Activated CD8-positive, alpha-beta memory T cell treated with anti-CD3 and anti-CD28 coated beads, Interleukin-2, amount 50 U/mL, for 24 hours (primary cell): ENCODE data around the gene TTC7B.
A peak's percentile ranks its signal among the peaks of the same experiment; 100 is the strongest.
"Not testable (repeated sequence)": the region's sequence is repeated elsewhere in the genome, so short reads cannot be mapped to it uniquely, and the experiment has no call there.

Experiments
- DNase-seq: peaks from one replicate; pipeline ENCODE4 v3.0.0-alpha.2; 2020; ENCODE audit errors: extremely low read depth

The TTC7B gene

DNA sequence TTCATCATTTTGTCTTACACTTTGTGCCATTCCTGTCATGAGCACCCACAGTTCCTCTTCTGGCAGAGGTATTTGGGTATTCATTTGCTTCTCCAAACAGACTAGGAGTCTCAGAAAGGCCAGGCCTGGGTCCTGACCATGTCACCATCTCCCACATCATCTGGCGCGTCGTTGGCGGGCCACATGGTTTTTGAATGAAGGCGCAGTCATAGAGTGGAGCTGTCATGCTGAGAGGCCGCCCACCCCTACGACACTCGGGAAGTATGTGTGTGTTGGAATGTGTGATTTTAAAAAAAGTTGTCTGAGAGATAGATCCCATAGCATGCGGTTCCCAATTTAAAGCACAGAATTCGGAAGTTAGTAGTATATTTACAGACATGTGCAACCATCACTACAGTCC lies 15.6 kb upstream of the TTC7B start:
- DNase-seq, result no peak

DNA sequence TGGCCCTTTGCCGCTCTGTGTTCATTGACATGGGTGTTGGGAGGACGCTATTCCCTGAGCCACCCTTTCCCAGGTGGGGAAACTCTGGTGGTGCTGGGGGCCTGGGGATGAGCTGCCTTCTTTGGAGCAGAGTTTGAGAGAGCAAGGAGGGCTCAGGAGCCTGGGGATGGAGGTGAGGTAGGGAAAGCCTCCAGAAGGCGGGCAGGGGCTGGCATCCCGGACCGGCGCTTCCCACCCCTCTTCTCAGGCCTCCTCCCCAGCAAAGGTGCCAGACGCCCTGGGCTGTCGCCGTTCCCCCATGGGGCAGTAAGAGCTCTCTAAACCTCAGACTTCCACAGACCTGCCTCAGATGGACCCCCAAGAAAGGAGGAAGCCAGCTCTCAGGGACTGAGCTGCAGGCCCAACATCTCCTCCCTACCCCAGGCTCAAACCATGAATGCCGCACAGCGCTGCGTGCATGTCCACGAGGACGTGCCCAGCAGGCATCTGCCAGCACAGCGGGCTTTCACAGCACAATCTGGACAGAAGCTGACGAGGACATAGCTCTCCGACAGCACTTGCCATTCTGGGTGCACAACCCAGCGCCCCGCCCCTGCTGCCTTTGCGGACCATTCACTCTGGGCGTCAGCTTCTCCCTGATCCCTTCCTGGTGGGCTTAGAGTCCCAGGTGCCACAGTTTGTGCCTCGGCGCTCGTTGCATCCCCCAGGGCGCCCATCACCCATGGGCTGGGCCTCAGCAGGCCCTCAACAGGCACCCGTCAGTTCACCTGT lies 14.9 kb upstream of the TTC7B start:
- no peak for DNase-seq

DNA sequence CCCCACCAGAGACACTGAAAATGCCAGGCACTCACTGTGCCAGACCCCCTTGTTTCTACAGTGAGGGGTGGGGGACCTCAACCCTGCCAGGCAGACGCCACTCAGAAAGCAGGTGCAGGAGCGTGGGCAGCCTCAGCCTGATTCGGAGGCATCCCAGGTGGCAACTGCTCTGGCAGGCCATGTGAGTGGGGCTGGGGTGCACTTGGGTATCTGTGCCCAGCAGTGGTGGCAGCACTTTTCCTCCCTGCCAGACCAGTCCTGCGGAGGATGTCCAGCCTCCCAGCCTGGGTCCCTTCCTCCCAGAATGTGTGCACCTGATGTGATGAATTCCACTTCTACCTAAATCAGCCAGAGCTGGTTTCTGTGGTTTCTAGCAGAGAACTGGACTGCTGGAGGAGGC lies 13.4 kb upstream of the TTC7B start:
- DNase-seq, result no peak

DNA sequence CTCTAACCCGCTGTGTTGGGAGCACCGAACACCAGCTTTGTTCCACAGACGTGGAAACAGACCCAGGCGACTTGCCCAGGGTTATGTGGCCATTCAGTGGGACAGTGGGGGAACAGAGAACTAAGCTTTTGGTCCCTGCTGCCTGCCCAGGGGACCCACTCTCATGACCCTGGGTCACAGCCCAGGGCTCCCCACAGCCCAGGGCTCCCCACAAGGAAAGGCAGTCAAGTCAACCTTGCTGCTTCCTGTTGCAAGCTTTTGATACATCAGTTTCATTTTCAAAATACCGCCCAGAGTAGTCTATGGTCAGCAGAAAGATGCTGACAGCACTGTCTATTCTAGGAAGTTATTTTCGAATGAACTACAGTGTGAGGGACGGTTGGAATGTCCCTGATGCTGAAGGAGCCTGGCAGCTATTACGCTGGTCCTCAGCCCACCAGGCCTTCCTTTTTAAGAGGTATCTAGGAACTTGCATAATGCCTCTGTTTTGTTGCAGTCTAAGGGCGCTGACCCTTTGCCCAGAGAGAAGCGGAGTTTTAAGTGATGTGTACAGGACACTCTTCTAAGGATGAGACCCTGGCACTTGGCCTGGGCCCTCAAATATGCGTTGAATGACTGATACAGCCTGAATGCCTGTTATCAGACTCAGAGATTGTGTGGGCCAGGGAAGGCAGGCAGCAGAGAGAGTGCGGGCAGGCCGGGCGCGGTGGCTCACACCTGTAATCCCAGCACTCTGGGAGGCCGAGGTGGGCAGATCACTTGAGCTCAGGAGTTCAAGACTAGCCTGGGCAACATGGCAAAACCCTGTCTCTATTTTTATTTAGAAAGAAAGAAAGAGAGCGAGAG lies 12.6 kb upstream of the TTC7B start:
- DNase-seq, result no peak

DNA sequence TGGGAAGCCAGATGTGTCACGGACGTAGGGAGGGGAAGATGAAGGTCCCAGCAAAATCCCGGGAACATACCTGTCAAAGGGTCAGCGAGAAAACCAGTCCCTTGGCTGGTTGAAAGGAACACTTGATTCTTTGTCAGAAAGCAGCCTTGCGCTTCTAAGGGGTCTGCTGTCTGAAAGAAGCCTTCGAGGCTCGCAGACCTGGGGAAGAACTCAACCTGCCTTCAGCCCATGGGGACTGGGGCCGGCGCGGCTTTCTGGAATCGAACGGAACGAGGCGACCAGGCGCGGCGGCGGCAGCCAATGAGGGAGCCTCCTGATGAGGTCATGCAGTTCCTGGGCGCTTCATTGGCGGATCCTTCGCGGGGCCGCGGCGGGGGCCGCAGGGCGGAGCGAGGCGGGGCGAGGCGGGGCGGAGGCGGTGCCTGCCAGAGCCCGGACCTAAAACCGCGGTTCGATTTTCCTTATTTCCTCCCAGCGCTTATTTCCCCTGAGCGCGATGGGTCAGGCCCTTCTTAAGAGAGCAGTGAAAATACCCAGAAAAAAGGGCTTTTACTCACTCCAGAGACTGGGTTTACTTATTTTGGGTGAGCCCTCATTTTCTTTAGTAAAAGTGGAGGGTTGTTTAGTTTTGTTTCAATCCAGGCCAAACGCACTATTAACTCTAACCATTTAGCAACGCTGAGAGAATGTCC lies 11.8 kb upstream of the TTC7B start:
- peak; percentile 74 for DNase-seq

DNA sequence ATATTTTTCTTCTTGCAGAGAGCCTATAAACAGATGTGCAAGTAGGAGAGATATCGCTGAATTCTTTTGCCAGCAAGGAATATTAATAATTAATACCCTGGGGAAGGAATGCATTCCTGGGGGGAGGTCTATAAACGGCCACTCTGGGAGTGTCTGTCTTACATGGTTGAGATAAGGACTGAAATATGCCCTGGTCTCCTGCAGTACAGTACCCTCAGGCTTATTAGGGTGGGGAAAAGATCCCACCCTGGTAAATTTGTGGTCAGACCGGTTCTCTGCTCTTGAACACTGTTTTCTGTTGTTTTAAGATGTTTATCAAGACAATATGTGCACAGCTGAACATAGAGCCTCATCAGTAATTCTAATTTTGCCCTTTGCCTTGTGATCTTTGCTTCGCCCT lies 7.3 kb upstream of the TTC7B start:
- DNase-seq, result not testable (repeated sequence)

DNA sequence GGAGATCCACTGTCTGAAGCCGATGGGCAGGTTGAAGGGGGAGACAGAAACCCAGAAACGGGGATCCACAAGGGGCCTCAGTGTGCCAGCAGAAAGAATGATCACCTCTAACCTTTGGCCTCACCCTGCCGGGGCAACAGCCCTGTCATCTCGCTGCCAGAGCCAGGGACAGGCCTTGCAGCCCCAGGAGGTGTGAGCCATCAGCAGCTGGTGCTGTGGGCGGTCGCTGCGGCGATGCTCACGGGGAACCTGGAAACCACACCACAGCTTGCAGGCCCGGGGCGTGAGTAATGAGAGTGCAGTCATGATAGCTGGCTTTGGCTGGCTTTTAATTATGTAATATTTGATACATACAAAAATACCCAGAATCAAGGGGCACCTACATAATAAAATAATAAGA lies 4.7 kb upstream of the TTC7B start:
- peak; percentile 46 for DNase-seq

DNA sequence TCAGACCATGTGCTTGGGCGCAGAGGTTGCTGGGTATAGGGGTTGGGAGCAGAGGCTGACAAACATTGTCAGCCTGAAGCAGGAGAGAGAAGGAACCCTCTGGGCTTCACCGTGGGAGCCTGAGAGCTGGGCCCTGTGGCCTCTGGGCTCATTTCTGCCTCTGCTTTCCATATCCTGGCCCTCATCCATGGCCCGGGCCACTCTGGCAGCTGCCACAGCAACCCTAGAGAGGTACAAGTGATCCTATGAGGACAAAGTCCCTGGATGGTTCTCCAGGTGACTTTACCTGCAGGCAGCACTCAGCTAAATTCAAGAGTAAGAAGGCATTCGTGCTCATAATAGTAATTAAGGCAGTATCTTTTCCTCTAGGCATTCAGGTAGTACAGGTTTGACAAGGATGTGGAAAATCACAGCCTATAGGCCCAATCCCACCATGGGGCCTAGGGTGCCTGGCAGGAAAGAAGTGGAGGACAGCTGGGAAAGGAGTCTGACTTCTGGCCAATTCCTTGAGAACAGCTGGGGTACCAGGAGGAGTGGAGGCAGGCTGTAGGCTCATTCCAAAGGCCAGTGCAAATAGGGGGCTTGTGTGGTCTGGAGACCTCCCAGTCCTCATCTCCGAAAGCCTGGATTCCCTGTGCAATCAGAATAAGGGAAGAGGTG lies 3.6 kb upstream of the TTC7B start:
- DNase-seq, result no peak

DNA sequence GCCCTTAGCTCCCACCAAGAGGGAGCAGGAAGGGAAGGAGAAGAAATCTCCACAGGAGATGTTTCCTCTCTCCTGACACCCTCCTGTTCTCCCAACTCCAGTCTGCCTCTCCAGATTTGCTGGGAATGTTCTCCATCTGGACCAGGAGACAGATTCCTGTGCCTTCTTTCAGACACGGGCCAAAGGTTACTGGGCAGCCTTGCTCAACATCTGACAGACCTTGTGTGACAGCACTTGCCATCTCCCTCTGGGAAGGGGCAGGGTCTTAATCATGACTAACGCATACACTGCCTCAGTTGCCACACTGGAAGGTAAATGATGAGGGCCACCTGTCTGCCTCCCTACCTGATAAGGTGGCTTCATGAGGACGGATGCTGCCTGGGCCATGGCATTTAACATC lies 2.5 kb upstream of the TTC7B start:
- DNase-seq, result no peak

DNA sequence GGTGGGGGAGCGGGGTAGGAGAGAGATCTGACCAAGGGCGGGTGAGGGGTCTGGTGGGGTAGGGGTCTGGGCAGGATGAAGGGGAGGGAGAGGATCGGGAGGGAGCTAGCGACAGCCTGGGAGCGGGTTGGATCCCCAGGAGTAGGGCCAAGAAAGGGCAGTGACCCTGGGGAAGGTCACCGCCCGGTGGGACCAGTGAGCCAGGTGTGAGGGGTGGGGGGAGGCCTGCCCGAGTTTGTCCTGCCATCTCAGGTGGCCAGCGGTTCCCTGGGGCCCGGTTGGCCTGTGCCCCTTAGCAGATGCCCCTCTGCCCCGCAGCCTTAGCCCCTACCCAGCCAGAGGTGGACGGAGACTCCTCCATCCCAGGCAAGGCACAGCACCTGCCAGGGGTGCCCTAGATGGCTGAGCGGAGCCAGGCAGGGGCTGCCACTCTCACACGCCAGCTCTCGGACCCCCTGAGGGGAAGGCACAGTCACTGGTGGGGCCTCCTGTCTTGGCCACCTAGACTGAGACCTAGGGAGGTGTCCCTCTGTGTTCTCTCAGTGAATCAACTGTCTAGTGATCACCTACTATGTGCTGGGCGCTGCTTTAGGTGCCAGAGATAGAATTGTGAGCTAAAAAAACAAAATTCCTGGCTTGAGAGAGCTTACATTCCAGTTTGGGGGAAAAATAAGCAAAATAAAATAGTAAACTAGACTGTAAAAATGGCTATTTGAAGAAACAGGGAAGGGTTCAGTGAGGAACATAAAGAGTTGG lies 629 bp upstream of the TTC7B start:
- DNase-seq, result no peak

DNA sequence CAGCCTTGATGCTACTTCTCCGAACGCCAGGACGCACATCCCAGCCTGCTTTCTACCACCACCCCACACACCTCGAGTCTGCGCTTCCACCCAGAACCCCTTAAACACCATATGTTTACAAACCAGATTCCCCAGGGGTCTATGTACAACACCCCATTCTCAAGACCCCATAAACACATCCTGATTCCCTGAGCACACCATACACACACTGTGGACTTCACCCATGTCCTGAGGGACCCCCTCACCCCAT lies 733 bp downstream of the TTC7B start:
- DNase-seq, result no peak

DNA sequence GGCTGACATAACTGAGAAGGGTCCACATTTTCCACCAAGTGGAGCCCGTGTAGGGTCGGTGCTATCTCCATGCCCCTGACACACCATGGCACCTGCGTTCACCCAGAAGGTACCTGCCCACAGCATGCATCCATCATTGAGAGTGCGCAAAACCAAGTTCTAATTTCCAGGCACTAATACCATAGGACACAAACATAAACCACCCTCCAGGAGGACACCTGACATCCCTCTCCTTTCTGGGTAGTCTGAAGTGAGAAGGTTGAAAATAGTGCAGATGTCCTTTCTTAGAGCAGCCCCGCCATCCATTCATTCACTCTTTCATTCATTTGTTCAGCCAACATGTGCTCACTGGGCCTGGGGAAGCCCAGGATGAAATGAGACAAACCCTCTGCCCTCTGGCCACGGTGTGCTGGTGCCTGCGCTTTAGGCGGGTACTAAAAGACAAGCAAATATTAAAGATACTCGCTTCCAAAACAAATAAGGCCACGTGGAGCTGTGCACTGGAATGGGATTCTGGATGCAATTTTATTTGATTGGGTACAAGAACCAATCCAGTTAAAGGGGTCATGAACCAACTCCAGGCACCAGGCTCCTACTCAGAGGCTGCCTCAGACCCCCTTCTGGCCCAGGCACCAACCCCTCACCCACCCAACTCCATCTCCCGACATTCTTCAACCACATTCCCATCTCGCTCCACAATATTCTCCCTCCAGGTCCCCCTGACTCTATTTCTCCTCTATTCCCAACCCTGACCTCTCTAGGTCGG lies 1.2 kb downstream of the TTC7B start:
- no peak for DNase-seq

DNA sequence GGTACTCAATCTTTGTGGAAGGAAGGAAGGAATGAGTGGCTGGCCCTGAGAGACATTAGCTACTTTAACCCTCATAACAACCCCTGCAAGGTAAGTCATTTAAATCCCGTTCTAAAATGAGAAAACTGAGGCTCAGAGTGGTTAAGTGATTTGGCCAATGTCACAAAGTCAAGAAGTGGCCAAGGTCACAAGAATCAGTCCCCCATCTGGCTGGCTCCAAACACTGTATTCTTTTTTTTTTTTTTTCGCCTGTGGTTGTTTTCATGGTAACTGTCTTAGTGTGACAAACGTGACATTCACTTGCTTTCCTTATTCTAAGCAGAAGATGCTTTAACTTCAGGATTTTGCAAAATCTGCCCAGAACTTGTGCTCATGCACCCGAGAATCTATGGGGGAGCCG lies 2.8 kb downstream of the TTC7B start:
- no peak for DNase-seq

DNA sequence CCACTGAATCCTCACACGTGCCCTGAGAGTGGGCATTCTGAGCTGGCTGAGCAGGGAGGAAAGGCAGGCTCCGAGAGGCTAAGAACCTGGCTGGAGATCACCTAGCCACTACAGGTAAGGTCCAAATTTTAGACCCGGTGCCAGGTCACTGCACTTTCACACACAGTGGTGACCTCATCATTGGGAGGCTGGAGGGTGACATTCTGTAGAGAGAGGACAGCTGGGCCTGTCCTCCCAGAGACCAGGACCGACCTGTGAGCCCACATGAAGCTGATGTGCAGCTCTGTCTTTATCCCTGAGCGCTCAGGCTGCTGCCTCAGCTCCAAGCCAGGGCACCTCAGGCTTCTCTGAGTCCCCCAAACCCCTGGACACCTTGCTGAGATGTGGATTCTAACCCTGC lies 4.1 kb downstream of the TTC7B start:
- no peak for DNase-seq

DNA sequence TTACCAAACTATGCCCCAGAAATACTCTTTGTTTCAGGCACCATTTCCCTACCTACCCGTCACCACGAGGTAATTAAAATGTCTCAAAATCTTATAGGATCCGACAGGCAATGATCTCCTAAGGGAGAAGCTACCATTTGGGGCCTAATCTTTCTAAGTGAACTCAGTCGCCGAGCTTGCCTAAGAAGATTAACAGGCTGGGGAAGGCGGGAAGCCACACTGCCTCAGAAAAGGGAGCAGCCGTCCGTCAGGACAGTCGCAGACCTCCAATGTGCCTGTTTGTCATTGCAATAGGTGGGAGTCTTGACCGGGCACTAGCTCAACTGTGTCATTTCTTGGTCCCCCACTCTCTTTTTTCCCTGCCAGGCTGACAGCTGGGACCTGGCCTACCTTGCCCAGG lies 4.6 kb downstream of the TTC7B start:
- no peak for DNase-seq

DNA sequence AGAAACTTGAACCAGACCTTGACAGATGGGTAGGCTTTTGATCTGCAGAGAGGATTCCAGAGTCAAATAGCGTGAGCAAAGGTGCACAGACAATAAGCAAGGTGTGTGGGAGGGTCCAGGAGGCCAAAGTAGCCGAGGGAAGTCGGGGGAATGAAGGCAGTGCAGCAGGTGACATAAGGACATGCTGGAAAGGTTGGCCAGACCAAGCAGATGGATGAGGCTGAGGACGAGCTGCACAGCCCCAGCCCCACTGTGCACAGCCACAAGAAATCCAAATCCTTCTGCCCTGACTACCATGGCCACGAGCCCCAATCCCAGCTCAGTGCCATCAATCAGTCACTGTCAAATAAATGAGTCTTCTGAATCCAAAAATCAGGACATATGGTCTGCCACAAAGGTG lies 5.4 kb downstream of the TTC7B start:
- no peak for DNase-seq

DNA sequence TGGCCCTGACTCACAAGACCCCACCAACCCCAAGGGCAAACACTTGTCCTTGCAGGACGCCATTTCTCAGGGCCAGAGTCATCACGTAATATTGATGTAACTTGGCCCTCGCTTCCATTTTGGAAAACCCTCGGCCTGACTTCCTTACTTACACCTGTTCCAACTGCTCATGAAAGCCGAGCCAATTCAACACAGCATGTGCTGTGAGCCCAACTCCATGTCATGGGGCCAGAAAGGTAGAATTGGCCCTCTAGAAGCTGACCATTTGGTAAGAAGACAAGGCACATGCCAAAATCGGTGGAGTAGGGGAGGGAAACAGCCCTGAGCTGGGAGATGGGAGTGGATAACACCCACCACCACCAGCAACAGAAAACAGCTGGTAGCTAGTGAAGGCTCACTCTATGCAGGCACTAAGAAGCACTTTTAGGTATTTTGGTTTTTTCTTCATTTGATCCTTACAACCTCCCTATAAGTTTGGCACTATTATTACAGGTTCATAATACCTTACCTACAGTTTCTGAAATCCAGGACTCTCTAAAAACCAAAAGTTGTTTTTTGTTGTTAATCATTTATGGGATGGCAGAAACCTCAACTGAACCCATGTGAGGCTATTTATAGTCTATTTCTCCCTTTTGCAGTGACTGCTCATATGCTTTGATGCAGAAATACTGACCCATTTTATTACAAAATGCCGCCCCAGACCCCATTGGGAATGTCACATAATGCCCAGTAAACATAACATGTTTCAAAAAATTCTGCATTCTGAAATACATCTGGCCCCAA lies 6.5 kb downstream of the TTC7B start:
- no peak for DNase-seq

DNA sequence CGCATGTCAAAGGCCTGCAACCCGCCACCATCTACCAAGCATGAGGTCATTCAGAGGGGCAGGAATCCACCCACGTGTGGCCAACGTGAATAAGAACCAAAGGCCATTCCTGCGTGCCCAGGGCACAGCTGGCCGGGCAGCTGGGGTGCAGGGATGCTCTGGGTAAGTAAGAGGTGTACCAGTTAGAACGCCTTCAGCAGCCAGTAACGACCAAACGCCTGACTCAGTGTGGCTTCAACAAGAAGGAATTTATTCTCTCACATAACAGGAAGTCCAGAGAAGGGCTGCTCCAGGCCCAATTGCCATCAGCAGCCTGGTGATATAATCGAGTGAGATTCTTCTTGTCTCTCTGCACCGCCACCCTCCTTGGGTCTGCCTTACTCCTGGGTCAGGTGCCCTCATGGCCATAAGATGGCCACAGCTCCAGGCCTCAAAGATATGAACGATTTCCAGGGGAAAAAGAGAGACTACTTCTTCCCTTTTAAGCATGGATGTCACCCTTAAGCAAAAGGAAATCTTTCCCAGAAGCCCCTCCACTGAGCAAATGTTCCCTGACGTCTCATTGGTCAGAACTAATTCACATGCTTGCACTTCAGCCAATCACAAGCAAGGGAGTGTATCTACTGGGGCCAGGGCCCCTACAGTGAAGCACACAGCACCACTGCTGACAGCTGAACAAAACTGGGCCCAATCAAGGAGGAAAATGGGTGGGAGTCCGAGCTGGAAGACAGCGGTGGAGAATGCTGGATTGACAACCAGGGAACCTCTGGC lies 7.3 kb downstream of the TTC7B start:
- DNase-seq, result no peak

DNA sequence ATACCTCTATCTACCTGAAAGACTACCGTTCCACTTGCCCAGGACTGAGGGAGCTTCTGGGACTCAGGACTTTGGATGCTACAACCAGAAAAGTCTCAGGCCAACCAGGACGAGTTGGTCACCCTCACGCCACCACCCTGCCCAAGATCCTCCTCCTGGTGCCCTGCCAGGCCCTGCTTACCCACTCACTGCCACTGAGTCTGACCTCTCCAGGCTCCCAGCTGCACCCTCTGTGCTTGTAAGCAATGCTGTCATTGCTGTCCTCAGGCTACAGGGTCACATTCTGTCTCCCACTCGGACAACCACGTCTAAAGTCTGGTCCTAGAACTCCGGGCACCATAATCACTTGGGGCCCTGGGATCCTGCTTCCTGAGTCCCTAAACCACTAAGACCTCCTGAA lies 9.2 kb downstream of the TTC7B start:
- no peak for DNase-seq
